HG03565 (cell line): ENCODE data around the gene KDM4C.

Experiments used
- ATAC-seq: cut with Tn5 transposase; IDR thresholded peaks from one replicate; pipeline ENCODE4 v1.9.1; 2021; ENCODE audit warnings: mild to moderate bottlenecking, moderate library complexity; ENCODE audit not compliant: unreplicated experiment

KDM4C gene

DNA sequence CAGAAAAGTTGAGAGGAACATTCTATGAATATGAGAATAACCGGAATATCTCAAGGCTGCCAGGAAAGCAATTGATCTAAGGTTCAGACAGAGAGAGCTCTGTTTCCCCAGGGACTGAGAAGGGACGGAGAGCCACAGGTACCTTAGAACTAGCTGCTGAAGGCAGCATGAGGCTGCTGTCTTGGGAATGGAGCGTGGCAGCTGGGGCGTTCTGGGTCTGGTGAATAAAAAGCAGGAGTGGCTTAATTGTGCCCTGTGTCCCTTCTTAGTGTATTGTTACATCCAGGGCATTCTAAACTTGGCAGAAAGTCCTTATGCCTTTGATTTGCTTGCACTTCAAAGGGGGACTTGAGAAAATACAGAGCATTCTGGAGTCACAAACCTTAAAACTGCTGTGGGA lies 434.5 kb downstream of the KDM4C start:
- no peak for ATAC-seq

DNA sequence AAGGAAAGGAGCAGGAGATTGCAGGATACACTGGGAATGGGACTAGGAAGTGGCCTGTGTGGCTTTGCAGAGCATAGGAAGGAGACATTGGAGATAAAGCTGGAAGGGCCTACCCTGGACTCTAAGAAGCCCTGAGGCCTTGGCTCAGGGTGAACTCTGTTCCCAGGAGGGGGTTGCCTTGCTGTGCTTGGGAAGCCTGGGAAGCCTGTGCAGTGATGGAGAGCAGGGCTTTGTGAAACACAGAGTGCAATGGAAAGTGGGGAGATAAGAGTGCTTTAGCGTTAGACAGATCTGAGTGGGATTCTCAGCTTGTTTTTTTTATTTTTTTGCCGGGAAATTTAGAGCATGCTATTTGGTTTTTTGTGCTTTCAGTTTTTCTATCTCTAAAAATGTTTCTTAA lies 437.8 kb downstream of the KDM4C start:
- no peak for ATAC-seq

DNA sequence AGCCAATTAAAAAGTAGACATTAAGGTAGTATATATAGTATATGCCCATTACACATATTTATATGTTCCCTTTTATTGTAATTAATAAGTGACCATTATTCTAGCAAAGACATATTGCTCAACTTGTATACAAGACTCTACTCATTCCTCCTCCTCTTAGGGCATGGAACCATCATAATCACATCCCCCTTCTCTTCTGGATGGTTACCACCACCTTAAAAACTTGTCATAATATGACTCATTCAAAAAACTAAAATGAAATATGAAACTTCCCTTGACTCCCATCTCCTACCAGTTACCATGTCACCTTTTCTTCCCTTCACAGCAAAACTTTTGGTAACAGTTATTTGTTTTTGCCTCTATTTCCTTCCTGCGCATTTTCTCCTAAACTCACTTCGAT lies 438.7 kb downstream of the KDM4C start:
- ATAC-seq: no peak

DNA sequence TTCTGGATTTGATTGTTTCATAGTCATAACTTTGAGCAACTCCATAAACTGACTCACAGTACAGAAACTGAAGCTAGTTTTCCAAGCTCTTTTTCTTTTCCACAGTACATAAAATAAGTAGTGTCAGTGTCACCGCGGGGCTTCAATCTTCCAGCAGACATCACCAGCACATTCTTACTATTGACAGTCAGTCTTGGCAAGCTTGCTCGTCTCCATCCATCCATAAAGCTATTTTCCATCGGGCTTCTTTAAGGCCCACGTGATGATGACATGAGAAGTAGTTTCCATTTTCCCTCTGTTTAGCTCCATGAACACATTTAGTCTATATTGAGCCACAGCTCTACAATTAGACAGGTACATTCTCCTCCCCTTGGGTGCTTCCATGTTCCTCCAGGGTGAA lies 443.4 kb downstream of the KDM4C start:
- ATAC-seq: no peak

DNA sequence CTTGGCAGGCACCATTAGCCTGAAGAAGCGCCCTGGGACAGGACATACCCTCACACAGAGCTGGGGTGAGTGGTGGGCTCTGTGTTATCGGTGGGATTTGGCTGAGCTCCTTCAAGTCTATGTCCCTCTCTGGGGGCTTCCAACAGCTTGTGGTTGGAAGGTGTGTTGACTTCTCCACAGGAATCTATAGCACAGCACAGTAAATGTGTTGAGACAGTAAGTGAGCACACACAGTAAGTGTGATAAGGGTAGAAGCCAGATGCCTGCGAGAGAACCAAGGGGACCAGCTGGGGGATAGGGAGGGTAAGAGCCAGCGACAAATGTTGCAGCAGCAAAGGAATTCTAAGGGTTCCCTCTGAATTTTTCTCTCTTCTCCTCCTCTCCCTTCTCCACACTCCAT lies 448.0 kb downstream of the KDM4C start:
- ATAC-seq: no peak

DNA sequence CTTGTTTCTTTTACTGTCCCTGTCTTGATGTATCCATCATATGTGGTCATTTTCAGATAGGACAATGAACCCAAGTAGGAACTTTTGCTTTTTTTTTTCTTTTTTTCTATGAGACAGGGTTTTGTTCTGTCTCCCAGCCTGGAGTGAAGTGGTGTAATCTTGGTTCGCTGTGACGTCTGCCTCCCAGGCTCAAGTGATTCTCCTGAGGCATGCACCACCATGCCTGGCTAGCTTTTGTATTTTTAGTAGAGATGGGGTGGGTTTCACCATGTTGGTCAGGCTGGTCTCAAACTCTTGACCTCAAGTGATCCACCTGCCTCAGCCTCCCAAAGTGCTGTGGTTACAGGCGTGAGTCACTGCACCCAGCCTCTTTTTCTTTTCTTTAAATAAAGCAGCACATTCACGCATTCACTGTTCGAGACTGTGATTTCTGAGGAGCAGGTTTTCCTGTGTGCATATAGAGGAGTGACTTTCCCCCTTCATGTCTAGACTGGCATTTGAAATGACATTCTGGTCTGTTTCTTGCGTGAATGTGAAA lies 448.5 kb downstream of the KDM4C start:
- no peak for ATAC-seq

DNA sequence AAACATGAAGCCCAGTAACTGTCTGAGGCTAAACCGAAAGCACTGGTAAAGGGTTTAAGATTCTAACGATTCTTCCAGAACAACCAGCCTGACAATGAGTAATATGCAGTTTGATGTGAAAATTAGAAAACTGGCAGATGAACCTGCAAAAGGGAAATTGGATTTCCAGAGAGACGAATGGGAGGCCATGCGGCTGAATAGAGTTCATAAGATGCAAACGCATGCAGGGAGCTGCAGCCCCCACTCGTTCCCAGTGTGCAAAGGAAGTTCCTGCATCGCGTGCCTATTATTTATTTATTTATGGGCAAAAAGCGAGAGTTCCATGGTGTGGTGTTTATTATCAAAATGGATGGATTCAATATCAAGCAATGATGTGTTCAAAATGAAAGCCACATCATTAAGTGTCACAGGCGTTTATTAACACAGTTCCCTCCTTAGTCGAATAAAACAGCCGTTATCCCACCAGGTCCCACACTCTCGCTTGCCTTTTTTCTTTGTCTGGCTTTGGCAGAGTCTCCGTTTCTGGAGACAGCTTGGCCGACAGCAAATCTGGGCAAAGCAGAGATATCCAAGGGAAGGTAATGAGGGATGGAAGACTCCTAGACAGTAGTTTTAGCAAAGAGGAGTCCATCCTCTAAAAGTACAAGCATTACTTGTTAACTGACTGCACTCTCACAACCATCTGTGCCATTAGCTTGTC lies 451.4 kb downstream of the KDM4C start:
- ATAC-seq: no peak

DNA sequence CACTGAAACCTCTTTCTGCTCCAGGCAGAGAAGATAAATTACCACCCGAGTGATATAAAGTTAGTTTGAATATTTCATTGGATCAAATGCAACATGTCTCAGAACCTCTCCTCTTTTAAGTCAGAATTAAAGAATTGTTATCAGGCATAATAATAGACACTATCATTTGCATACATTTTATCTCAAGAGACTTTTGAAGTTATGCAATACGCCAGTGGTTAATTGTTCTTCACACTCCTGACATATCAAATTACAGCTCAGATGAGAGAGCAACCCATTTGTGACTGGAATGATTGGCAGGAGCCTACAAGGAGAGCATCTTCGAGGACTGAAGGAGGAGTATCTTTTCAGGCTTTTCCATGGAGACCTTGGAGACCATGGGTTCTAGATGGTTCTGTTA lies 452.2 kb downstream of the KDM4C start:
- ATAC-seq: no peak

DNA sequence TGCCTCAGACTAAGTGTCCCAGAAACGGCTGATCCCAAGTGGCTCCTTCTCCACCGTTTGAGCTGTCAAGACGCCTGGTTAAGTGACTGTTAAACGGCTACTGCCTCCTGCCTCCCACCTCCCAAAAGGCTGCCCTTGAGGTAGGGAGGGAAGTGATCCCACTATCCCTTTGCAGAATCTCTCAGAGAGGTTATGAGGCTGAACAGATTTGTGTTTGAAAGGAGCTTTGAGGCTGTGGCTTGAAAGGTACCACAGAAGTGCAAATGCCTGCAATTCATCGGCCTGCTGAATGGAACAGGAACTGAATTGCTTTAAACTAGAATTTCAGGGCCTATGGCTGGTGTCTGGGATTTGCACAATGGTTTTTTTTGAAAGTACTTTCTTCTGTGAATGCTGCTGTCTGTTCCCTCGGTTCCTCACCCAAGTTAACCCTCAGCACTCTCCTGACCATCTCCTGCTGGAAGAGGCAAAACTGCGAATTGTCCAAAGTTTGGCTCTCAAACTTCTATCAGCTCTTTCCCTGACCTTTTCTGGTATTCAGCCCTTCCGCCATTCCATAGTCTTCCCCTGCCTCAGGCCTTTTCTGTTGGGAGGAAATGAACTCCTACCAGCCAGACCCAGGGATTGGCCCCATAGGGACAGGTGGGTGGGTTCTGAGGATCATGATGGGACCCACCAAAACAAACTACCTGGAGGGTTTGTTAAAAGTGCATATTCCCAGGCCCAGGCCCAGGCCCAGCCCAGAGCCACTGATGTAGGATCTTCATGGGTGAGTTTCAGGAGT lies 453.3 kb downstream of the KDM4C start:
- no peak for ATAC-seq

DNA sequence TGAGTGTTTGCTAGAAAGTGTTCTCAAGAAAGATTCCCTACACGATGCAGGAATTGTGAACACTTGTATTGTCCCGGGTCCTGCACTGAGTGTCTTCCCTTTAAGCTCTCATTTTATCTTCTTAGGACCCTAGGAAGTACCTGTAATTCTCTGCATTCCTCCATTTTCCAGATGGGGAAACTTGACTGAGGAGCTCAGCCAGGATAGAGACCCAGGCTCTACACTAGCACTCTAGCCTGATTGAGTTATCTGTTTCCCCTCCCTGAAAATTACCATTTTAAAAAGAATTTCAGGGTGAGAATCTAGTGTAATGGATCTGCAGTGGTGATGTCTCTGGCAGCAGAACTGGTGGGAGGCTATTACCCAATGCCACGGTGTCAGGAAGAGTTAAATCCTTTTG lies 453.9 kb downstream of the KDM4C start:
- no peak for ATAC-seq

DNA sequence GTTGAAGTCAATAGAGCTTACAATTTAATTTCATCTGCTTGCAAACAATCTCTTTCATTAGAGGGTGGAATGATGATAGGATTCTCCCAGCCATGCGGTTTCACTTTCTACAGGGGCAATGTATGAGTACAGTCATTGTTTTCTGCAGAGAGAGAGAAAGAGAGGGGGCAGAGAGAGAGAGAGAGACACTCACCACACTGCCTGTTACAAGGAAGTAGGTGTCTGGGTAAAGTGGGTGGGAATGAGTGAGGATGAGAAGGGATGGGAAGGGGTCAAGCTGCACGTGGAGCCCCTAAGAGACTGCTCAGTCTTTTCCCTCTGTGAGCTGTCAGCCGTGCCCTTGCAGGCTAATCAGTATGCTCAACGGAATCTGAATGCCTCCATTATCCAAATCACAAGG lies 454.3 kb downstream of the KDM4C start:
- no peak for ATAC-seq

DNA sequence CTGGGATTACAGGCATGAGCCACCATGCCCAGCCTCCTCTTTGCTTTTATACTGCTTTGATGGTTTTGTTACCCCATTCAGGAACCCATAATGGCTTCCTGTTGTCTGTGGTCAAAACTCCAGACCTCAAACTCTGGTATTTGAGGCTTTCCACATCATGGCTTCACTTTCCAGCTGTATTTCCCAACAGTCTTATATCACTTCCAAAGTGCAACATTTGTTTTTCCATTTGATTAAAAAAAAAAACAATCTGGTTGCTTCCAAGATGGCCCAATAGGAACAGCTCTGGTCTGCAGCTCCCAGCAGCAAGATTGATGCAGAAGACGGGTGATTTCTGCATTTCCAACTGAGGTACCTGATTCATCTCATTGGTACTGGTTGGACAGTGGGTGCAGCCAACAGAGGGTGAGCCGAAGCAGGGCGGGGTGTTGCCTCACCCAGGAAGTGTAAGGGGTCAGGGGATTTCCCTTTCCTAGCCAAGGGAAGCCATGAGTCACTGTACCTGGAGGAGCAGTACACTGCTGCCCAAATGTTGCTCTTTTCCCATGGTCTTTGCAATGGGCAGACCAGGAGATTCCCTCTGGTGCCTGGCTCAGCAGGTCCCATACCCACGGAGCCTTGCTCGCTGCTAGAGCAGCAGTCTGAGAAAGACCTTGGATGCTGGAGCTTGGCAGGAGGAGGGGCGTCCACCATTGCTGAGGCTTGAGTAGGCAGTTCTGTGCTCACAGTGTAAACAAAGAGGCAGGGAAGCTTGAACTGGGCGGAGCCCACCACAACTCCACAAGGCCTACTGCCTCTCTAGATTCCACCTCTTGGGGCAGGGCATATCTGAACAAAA lies 458.4 kb downstream of the KDM4C start:
- no peak for ATAC-seq

DNA sequence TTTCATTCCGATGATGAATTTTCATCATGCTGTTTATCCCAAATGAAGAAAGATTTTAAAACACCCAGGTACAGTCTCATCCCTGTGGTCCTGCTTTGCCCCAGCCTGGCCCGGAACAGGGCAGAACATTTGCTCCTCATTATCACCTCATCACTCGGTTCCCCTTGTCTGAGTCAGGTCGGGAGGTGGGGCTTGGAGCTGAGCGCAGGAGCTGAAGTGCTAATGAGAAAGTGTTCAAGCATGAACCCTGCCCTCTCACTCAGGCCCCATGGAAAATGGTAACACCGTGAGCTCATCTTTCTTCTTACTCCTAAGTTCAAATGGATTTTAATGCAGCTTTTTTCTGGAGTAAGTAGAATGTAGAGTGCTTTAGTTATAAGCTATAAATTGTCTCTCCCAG lies 466.2 kb downstream of the KDM4C start:
- no peak for ATAC-seq
